ENCODE data around the gene GOLGA6L22.
"Not testable (repeated sequence)": the region's sequence is repeated elsewhere in the genome, so short reads cannot be mapped to it uniquely, and the experiment has no call there.

GOLGA6L22 gene, protein sequence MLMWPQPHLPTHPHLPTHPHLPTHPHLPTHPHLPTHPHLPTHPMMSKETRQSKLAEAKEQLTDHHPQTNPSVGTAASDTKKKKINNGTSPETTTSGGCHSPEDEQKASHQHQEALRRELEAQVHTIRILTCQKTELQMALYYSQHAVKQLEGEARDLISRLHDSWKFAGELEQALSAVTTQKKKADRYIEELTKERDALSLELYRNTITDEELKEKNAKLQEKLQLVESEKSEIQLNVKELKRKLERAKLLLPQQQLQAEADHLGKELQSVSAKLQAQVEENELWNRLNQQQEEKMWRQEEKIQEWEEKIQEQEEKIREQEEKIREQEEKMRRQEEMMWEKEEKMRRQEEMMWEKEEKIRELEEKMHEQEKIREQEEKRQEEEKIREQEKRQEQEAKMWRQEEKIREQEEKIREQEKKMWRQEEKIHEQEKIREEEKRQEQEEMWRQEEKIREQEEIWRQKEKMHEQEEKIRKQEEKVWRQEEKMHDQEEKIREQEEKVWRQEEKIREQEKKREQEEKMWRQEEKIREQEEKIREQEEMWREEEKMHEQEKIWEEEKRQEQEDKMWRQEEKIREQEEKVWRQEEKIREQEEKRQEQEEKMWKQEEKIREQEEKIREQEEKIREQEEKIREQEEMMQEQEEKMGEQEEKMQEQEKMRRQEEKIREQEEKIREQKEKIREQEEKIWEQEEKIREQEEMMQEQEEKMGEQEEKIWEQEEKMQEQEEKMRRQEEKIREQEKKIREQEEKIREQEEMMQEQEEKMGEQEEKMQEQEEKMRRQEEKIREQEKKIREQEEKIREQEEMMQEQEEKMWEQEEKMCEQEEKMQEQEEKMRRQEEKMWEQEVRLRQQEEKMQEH

DNA sequence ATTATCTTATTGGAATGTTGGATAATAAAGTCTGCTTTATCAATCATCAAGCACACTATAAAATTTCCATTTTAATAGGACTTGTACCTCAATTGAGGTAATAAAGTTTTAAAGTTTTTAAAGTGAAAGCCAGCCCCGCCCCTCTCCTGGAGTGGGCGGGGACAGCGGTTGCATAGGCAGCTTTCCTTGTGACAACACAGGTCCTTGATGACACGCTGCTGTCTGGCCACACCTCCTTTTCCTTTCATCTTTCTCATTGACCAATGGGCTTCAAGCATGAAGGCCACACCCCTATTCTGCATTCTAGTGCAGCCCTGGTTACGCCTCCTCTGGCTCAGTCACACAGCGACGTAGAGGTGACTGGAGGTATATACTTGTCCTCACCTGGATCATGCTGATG, at the start of gene GOLGA6L22:
Gene GOLGA6L22, plus strand, starts transcription at position 301 of the 400 bp plus-strand sequence. Its CDS starts 91 bp downstream, at position 392.
- DNase-seq: not testable (repeated sequence)

DNA sequence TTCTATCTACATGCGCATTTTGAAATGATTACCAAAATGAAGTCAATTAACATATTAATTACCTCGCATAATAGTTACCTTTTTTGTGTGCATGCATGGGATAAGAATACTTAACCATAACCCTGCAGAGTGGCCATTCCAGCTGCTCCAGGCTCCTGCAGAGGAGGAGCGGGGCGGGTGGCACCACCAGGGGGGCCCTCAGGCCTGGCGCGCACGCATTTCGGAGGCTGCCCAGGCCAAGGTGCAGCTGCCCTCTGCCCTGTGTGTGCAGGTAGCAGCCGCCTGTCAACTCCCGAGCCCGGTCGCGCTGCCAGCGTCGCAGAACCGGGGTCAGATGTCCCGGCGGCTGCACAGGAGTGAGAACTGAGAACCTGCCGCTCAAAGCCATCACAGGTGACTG, 41.4 kb upstream of the GOLGA6L22 start:
- not testable (repeated sequence) for DNase-seq

DNA sequence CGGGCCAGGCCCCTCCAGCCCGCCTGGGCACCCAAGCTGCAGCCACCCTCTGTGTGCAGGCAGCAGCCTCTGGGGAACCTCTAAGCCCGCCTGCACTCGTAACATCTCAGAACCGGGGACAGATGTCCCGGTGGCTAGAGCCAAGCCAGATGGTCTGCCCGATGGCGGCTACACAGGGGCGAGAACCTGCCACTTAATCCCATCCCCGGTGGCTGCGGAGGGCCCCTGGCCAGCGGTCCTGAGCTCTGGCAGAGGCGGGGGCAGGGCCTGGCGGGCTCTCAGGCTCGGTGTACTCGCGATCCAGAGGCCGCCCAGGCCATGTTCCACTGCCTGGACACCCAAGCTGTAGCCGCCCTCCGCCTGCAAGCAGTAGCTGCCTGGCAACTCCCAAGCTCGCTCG, 40.9 kb upstream of the GOLGA6L22 start:
- DNase-seq: not testable (repeated sequence)

DNA sequence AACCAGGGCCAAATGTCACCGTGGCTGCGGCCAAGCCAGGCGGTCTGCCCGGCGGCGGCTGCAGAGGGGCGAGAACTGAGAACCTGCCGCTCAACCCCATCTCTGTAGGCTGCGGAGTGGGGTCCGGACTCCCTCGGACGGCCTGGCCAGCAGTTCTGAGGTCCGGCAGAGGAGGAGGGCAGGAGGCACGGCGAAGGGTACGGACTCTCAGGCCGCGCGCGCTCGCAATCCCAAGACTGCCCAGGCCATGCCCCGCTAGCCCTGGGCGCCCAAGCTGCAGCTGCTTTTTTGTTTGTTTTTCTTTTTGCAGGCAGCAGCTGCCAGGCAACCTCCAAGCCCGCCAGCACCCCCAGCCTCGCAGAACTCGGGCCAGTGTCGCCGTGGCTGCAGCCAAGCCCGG, 40.5 kb upstream of the GOLGA6L22 start:
- DNase-seq: not testable (repeated sequence)

DNA sequence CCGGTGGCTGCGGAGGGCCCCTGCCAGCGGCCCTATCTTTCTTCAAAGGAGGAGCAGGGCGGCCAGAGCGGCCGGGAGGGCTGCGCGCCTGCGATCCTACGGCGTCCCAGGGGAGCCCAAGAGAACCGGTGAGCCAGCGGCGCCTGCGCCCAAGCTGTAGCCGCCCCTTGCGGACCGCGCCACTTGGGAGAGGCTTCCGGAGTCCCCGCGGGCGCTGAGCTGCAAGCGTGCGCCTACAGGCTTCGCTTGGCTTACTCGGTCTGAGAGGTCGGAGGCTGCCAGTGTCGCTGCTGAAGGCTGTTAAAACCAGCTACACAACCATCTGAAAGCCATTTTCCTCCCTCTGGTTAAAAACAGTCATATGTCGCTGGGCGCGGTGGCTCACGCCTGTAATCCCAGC, 40.0 kb upstream of the GOLGA6L22 start:
- DNase-seq: not testable (repeated sequence)

DNA sequence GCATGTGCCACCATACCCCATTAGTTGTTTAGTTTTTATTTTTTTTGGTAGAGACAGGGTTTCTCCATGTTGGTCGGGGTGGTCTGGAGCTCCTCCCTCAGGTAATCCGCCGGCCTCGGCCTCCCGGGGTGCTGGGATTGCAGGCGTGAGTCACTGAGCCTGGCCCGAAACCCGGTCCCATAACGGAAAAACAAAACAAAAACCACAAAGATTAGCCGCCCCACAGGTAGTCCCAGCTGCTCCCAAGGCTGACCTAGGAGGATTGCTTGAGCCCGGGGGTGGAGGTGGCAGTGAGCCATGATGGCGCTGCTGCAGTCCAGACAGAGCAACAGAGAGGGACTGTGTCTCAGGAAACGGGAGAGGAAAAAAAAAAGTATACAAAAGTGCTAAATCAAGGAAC, 38.4 kb upstream of the GOLGA6L22 start:
- DNase-seq: not testable (repeated sequence)

DNA sequence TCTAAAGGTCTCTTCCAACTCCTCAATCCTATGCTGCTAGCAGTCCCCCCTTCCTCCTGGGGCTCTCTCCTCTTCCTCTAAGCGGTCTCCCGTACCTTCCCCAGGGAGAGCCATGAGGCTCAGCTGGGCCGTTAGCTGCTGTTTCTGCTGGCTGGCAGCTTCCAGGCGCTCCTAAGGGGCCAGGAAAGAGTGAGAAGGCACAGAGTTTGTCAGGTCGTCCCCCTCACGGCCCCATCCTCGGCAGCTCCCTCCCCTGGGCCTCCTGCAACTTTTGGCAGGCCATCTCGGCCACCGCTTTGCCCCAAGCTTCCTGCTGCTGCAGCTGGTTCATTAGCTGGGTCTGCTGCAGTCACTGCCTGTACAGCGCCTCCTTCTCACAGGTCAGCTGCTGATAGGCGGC, 29.3 kb upstream of the GOLGA6L22 start:
- not testable (repeated sequence) for DNase-seq

DNA sequence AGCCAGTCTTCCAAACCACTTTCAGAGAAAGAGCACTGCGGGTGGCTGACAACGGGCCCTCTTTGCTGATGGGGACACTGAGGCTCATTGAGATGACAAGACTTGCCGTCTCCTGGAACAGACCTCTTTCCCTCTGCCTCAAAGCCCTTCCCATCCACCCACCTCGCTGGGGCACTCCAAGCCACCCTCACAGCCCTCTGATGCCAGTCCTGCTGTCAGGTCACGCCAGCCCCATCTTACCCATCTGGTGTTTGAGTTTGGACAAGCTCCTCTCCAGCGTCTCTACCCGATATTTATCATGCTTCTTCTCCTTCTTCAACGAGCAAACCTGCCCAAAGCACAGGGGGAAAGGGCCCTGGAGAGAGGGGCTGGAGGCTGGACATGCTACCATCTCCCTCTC, 27.0 kb upstream of the GOLGA6L22 start:
- DNase-seq: not testable (repeated sequence)

DNA sequence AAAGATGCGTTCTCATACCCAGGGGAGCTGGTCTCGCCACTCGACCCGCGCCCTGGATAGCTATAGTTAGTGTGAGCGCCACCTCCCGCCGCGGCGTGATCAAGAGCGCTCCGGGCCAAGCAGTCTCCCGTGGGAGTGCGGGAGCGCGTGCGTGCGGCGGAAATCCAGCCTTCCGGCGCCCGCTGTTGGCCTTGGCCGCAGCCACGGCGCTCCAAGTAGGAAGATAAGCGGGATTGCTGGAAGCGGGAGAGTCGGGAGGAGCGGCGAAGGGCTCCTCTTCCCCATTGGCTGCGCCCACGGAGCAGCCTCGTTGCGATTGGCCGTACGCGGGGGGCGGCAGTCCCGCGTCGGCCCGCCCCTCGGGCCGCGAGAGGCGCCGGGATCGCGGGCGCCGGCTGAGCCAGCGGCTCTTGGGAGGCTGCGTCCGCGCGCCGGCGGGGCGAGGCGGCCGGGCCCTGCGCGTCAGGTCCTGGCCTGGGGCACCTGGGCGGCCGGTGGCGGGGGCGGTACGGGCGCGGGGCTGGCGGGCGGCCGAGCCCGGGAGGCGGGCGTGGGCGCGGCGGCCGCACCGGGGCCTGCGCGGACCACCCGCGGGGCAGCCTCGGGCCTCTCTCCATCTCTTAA, 35.9 kb downstream of the GOLGA6L22 start:
- DNase-seq: peak; percentile 27 to 28

DNA sequence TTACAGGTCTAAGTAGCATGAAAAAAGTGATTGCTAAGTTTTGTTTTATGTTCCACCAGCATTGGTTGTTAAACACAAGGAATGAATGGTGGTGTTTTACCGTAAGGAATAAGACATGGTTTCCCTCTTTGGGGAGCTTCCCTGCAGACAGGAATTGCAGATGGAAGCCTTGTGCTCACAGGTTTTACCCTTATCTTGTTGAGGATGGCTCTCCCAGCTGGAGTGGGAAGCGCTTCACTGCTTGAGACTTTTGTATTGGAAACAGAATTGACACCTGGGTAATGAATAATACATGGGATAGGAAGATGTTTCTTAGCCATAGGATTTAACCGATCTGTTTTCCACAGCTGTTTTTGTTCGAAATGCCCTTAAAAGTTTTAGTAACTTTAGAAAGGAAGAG, 38.5 kb downstream of the GOLGA6L22 start:
- DNase-seq: not testable (repeated sequence)

DNA sequence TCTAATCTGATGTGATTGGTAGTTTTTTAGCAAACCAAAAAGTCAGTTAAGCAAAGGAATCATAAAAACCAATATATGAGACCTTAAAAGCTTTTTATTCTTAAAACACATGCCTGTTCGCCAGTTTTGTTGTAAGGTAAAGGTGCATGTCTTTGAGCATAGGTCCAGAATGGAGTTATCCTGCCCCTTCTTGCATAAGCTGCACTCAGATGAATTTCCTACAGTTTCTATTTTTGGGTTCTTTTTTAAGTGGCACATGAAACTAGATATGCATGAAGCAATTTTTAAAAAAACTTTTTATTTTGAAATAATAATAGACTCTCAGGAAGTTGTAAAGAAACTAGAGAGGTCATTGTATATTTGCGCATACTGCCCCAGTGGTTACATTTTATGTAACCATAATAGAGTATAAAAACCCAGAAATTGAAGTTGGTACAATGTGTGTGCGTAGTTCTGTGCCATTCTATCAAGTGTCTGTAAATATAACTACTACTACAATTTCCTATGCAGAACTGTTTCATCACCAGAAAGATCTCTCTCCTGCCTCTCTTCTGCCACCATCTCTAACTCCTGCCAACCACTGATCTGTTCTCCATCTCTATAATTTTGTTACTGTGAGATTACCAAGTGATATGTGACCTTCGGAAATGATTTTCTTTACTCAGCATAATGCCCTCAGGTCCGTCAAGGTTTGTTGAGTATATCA, 39.7 kb downstream of the GOLGA6L22 start:
- not testable (repeated sequence) for DNase-seq

DNA sequence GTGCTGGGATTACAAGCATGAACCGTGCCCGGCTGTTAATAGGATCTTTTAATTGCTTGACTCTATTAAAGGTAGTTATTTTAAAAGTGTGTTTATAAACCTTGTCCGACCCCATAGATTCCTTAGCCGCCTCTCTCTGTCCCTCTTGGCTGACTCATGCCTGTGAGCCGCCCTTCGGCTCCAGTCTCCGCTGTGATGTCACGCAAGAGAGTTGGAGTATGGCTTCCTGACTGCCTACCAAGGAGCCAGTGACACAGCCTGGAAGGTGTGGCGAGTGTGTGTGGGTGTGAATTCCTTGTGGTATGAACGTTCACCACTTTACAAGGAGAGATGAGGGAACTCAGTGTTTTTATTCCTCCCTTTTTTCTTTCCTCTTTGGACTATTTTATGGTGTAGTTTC, 43.6 kb downstream of the GOLGA6L22 start:
- not testable (repeated sequence) for DNase-seq

DNA sequence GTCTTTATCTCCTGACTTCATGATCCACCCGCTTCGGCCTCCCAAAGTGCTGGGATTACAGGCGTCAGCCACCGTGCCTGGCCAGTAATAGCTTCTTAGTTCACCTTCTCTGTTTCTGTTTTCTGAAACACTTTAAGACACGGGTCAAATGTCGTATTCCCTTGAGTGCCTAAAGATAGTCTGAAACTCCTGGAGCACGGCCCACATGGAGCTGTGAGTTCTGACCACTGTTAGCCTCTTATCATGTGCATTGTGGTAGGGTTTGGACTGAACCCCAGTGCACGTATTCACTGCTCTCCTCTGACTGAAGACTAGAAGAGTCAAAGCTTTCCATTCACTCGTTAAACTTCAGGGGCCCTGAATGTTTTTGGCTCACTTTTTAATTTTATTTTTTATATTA, 48.3 kb downstream of the GOLGA6L22 start:
- DNase-seq: not testable (repeated sequence)

DNA sequence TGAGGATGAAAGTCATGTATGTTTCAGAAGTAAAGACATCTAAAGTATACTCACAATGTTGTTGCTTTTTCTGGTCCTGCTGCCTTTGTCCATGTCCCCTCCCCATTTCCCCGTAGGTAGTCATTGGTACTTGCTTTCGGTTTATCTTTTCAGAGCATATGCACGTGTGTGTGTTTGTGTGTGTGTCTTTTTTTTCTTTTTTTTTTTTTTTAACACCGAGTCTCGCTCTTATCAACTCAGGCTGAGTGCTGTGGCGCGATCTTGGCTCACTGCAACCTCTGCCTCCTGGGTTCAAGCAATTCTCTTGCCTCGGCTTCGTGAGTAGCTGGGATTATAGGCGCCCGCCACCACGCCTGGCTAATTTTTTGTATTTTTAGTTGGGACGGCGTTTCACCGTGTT, 57.4 kb downstream of the GOLGA6L22 start:
- not testable (repeated sequence) for DNase-seq
